ENCODE results near the gene C2CD5.
"Not testable (repeated sequence)": the region's sequence is repeated elsewhere in the genome, so short reads cannot be mapped to it uniquely, and the experiment has no call there.

C2CD5 gene

DNA sequence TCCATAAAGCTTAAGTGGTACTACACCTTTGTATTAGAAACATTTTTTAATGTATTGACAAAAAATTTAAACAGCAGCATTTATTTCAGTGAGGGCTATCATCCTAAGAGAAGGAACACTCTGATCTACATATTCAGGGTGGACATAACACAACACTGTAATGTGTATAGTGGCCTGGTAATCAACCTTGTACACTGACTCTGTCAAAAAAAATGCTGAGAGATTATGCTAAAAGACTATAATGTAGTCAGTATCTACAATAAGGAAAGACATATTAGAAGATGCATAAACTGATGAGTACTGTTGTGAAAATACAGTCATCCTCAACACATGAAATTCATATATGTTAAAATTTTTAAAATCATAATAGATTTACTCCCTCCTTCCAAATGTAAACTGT lies 68.2 kb downstream of the C2CD5 start:
- DNase-seq (ENCODE audit: low spot score) = no peak

DNA sequence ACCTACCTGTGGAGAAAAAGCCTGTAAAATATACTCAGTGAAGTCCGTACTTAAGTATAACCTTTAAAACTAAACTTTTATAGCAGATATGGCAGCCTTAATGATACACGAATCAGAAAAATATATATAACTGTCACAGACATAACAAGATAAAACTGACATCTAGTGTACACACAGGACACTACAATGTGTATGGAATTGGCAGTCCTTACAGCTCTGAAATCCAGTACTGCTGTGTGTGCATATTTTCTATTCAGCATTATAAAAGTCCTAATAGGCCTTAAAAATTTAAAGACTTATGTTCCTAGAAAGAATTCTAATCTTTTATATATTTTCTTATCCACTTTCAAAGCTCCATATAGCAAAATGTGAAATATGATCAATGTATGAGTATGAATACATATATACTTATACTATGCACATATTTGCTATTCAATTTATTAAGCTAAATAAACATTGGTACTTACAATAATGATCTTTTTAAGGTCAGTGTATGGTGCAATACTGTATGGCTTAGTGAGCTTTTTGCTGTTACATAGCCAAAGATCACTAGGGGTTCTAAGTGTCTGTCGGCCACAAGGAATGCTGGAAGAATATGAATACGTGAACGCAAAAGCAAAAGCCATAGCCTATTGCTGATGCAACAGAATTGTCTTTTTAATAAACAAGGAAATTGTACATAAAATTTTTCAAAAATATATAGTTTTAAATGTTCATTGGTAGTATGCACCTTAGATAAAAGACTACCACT lies 69.2 kb downstream of the C2CD5 start:
- no peak for DNase-seq (ENCODE audit: low spot score)

- no peak for DNase-seq (ENCODE audit: low spot score)
These were observed 71.1 kb downstream of the C2CD5 start for GRCh38 chr12:22473212-22473611.

DNA sequence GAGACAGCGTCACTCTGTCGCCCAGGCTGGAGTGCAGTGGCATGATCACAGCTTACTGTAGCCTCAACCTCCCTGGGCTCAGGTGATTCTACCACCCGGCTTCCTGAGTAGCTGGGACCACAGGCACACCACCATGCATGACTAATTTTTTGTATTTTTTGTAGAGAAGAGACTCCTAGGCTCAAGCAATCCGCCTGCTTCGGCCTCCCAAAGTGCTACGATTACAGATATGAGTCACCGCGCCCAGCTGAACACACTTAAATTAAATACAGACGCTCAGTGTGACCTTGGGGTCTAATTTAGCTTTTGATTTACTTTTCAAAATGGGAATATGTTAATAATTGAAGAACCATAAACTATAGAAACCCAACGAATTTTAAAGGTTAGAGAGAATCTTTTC lies 77.2 kb downstream of the C2CD5 start:
- DNase-seq (ENCODE audit: low spot score) = no peak

DNA sequence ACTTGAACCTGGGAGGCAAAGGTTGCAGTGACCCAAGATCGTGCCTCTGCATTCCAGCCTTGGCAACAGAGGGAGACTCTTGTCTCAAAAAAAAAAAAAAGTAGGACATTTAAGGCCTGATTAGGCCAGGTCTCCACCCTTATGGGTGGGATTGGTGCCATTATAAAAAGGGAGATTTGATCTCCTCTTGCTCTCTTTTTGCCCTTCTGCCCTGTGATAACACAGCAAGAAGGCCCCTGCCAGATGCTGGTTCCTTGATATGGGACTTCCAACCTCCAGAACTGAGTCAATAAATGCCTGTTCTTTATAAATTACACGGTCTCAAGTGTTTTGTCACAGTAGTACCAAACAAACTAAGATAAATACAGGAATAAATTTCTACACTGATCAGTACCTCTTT lies 81.0 kb downstream of the C2CD5 start:
- DNase-seq (ENCODE audit: low spot score) = no peak

DNA sequence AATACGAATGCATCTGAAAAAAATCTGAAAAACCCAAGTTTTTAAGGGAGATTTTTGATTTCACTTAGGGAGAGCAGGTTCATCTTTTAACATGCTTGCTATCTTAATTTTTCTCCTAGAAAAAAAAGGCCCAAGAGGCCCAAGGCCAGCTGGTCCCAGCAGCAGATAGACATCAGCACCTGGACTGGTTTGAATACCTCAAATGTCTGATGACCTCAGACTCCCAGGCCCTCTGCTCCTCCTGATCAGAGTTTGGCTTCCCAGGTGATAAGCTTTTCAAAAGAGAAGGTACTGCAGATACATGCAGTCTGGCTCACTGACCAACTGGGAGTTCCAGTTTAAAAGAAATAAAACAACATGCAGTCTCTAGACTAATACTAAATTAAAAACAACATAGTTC lies 82.6 kb downstream of the C2CD5 start:
- DNase-seq (ENCODE audit: low spot score) = no peak

DNA sequence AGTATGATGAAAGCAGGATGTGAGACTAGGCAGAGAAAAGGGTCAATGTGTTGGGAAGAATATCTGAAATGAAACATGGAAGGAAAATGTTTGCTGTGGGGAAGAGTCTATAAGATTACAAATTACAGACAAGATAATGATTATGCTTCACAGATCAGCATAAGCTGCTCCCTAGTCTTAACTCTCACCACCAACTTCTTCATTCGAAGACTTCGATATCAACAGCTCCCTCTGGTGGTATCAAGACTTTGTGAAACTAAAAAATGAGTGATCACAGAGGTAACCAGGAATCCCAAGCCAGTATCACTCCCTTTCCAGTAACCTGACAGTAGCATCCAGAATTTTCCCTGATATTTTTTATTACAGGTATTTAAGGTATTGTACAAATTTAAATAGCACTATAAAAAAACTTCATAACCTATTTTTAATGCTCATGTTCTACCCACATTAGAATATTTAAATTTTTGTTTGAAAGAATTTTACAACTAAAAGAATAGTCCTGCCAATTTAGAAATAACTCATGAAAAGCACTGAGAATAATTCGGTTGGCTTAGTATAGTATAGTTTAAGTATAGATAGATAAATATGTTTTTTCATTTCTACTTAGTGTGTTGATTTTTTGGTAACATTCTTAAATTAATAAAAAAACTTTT lies 84.4 kb downstream of the C2CD5 start:
- DNase-seq (ENCODE audit: low spot score) = peak; percentile 6

- no peak for DNase-seq (ENCODE audit: low spot score)
These were observed 85.9 kb downstream of the C2CD5 start for GRCh38 chr12:22458298-22458937.

- DNase-seq (ENCODE audit: low spot score) = no peak
These were observed 87.3 kb downstream of the C2CD5 start for GRCh38 chr12:22457085-22457484.

DNA sequence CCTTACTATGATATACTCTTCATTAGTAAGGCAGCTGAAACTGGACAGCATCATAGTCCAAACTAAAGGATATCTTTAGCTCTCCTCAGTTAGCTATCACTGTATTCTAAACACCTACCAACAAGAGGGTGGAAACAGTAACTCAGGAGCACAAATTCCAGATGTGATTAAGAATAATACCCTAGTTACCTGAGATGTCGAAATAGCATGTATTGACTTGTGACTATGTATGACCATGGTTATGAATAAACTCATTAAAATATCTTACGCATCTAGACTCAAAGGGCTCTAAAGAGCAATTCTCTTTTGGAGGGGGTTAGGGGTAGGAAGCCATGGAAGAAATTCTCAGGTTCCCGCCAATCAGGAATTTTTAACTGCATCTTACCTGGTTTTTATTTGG lies 90.8 kb downstream of the C2CD5 start:
- DNase-seq (ENCODE audit: low spot score) = no peak

DNA sequence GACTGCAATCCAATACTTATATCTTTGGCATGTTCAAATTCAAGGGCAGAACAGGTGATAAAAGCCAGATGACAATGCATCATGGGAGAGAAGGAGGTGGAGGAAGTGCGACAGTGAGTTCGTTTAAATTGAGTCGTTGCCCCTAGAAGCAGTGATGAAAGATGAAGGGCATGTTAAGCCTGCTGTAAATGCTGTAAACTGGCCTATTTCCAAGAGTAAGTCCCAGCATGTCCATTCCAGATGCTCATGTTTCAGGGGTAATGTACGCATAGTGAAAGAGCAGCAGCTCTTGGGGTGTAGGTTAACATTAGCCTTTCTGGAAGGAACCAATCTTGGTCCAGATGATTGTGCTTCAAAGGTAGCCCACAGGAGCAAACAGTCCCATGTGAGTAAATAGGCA lies 97.1 kb downstream of the C2CD5 start:
- DNase-seq (ENCODE audit: low spot score) = no peak

- DNase-seq (ENCODE audit: low spot score) = not testable (repeated sequence)
These were observed 100.1 kb downstream of the C2CD5 start for GRCh38 chr12:22444317-22444665.

- peak; percentile 68 for DNase-seq (ENCODE audit: low spot score)
These were observed 100.7 kb downstream of the C2CD5 start for GRCh38 chr12:22443379-22444316.

- no peak for DNase-seq (ENCODE audit: low spot score)
These were observed 107.1 kb downstream of the C2CD5 start for GRCh38 chr12:22437031-22437806.

DNA sequence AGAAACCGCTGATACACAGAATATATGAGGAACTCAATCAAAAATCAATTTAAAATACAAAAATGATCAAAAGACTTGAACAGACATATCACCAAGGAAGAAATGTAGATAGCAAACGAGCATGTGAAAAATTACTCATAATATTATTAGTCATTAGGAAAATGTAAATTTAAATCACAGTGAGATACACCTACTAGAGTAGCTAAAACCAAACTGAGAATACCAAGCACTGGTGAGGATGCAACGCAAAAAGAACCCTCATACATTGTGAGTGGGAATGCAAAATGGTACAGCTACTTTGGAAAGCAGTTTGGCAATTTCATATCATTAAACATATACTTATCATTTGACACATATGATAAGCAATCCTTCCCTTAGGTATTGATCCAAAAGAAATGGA lies 108.8 kb downstream of the C2CD5 start:
- DNase-seq (ENCODE audit: low spot score) = no peak

DNA sequence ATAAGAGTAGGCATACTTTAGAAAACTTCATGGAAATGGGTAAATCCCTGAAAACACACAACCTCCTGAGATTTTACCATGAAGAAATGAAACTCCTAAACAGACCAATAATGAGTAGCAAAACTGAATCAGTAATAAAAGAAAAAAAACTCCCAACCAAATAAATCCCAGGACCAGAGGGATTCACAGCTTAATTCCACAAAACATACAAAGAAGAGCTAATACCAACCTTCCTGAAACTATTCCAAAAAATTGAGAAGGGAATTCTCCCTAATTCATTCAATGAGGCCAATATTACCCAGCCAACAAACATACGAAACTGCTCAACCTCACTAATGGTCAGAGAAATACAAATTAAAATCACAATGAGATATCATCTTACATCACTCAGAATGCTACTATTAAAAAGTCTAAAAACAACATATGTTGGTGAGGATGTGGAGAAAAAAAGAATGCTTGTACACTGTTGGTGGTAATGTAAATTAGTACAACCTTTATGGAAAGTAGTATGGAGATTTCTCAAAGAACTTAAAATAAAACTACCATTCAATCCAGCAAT lies 112.6 kb downstream of the C2CD5 start:
- DNase-seq (ENCODE audit: low spot score) = no peak

- no peak for DNase-seq (ENCODE audit: low spot score)
These were observed 127.5 kb downstream of the C2CD5 start for GRCh38 chr12:22416801-22417200.

- DNase-seq (ENCODE audit: low spot score) = no peak
These were observed 128.7 kb downstream of the C2CD5 start for GRCh38 chr12:22415342-22416309.

GRCh38 chr12:22414742-22415141 lies 129.6 kb downstream of the C2CD5 start:
- no peak for DNase-seq (ENCODE audit: low spot score)

GRCh38 chr12:22413592-22413991 lies 130.8 kb downstream of the C2CD5 start:
- no peak for DNase-seq (ENCODE audit: low spot score)
